ENCODE measurements around the gene BAIAP2.
"Not testable (repeated sequence)": the region's sequence is repeated elsewhere in the genome, so short reads cannot be mapped to it uniquely, and the experiment has no call there.

The BAIAP2 gene

GRCh38 chr17:81066771-81067315, 31.9 kb downstream of the BAIAP2 start:
- no peak for DNase-seq (ENCODE audit: low read depth in 2 of 2)

- no peak for DNase-seq (ENCODE audit: low read depth in 2 of 2)
Observed at GRCh38 chr17:81067391-81067811, 32.5 kb downstream of the BAIAP2 start.

- DNase-seq (ENCODE audit: low read depth in 2 of 2): no peak
Observed at GRCh38 chr17:81068411-81069134, 33.6 kb downstream of the BAIAP2 start.

GRCh38 chr17:81069135-81069645, 34.2 kb downstream of the BAIAP2 start:
- DNase-seq (ENCODE audit: low read depth in 2 of 2): no peak

GRCh38 chr17:81070541-81071246, 35.7 kb downstream of the BAIAP2 start:
- DNase-seq (ENCODE audit: low read depth in 2 of 2): no peak

- DNase-seq (ENCODE audit: low read depth in 2 of 2): no peak
Observed at GRCh38 chr17:81071761-81072741, 37.1 kb downstream of the BAIAP2 start.

- no peak for DNase-seq (ENCODE audit: low read depth in 2 of 2)
Observed at GRCh38 chr17:81073967-81074839, 39.3 kb downstream of the BAIAP2 start.

- DNase-seq (ENCODE audit: low read depth in 2 of 2): no peak
Observed at GRCh38 chr17:81074875-81075274, 39.9 kb downstream of the BAIAP2 start.

GRCh38 chr17:81075307-81075706, 40.4 kb downstream of the BAIAP2 start:
- no peak for DNase-seq (ENCODE audit: low read depth in 2 of 2)

- DNase-seq (ENCODE audit: low read depth in 2 of 2): no peak
Observed at GRCh38 chr17:81076141-81076679, 41.3 kb downstream of the BAIAP2 start.

- not testable (repeated sequence) for DNase-seq (ENCODE audit: low read depth in 2 of 2)
Observed at GRCh38 chr17:81078026-81078913, 43.3 kb downstream of the BAIAP2 start.

- DNase-seq (ENCODE audit: low read depth in 2 of 2): no peak
Observed at GRCh38 chr17:81080019-81080418, 45.1 kb downstream of the BAIAP2 start.

- no peak for DNase-seq (ENCODE audit: low read depth in 2 of 2)
Observed at GRCh38 chr17:81081222-81082176, 46.5 kb downstream of the BAIAP2 start.

GRCh38 chr17:81082177-81083073, 47.5 kb downstream of the BAIAP2 start:
- DNase-seq (ENCODE audit: low read depth in 2 of 2): no peak

GRCh38 chr17:81083125-81083765, 48.3 kb downstream of the BAIAP2 start:
- no peak for DNase-seq (ENCODE audit: low read depth in 2 of 2)

GRCh38 chr17:81084680-81085419, 49.9 kb downstream of the BAIAP2 start:
- no peak for DNase-seq (ENCODE audit: low read depth in 2 of 2)

All from stimulated activated CD8-positive, alpha-beta memory T cell treated with anti-CD3 and anti-CD28 coated beads, Interleukin-15, amount 100 ng/mL, for 48 hours (primary cell).